Calu3 (cell line): ENCODE results near the gene MRGPRE. TPM values are rescaled to one million over a fixed set of nuclear protein-coding genes. Genes with fewer than 3 reads are reported as not detected.

Experiments used
- BruUV-seq: library from RNA; stranded (reverse); fragments of 400-500 nt; replicated peaks from 2 replicates; lab custom pipeline; 2021; lab: Mats Ljungman, UMichigan
- CTCF ChIA-PET: fragments of 300-600 bp; sonication (Branson Sonifier 250); formaldehyde crosslinking; loops from one replicate; lab custom pipeline; 2022; ENCODE audit warnings: antibody characterized with exemption; lab: Charles Lee
- DNase-seq: peaks from one replicate; pipeline ENCODE4 v3.0.0; 2022
- H3K27ac Mint-ChIP-seq: one replicate; pipeline ENCODE4 v1.8.0; 2022; ENCODE audit warnings: mixed read lengths; ENCODE audit not compliant: unreplicated experiment
- H3K27me3 Mint-ChIP-seq: one replicate; pipeline ENCODE4 v1.8.0; 2022; ENCODE audit warnings: mixed read lengths; ENCODE audit not compliant: unreplicated experiment
- H3K36me3 Mint-ChIP-seq: one replicate; pipeline ENCODE4 v1.8.0; 2022; ENCODE audit warnings: mild to moderate bottlenecking, moderate library complexity, mixed read lengths; ENCODE audit not compliant: insufficient read depth, unreplicated experiment
- H3K4me1 Mint-ChIP-seq: one replicate; pipeline ENCODE4 v1.8.0; 2022; ENCODE audit warnings: mild to moderate bottlenecking, low read depth, mixed read lengths; ENCODE audit not compliant: unreplicated experiment
- H3K4me3 Mint-ChIP-seq: one replicate; pipeline ENCODE4 v1.8.0; 2022; ENCODE audit warnings: mild to moderate bottlenecking, low read depth, moderate library complexity, mixed read lengths; ENCODE audit not compliant: unreplicated experiment
- H3K9me3 Mint-ChIP-seq: one replicate; pipeline ENCODE4 v1.8.0; 2022; ENCODE audit warnings: low read depth, mixed read lengths; ENCODE audit not compliant: unreplicated experiment
- CTCF ChIP-seq: fragments of 200-600 bp; IDR thresholded peaks from one replicate; pipeline ENCODE4 v1.8.0; 2022; ENCODE audit warnings: antibody characterized with exemption; ENCODE audit not compliant: unreplicated experiment
- intact Hi-C: fragments of 100-400 bp; cut with micrococcal nuclease; formaldehyde crosslinking; loops from one replicate; pipeline ENCODE4 v1.10.0; 2022; ENCODE audit not compliant: unreplicated experiment
- total RNA-seq: library from RNA; stranded (reverse); gene quantifications from 2 replicates; pipeline ENCODE4 v1.2.3, GENCODE V29; 2022

Gene MRGPRE
- total RNA-seq, 1 experiment from 2014 or later, result not detected

GRCh38 chr11:3234846-3235245 is 2.6 kb upstream of the MRGPRE start:
- Mint-ChIP-seq H3K36me3 (no peaks in the 10 kb centered on the region), H3K4me3 (no peak overlapping the region), H3K27me3 (peaks cover 93% of the 10 kb centered on the region), H3K27ac (no peak overlapping the region), H3K9me3 (no peaks in the 10 kb centered on the region), H3K4me1 (no peaks in the 10 kb centered on the region)
- no peak for TF ChIP-seq CTCF
- BruUV-seq, result no TSS peak
- intact Hi-C loops, result no loop called here
- no peak for DNase-seq
- CTCF ChIA-PET, result interaction anchor here (0.7 kb wide), 1 partner anchor 185 kb away, joined by 7 read pairs; no protein-coding TSS in a partner anchor

DNA sequence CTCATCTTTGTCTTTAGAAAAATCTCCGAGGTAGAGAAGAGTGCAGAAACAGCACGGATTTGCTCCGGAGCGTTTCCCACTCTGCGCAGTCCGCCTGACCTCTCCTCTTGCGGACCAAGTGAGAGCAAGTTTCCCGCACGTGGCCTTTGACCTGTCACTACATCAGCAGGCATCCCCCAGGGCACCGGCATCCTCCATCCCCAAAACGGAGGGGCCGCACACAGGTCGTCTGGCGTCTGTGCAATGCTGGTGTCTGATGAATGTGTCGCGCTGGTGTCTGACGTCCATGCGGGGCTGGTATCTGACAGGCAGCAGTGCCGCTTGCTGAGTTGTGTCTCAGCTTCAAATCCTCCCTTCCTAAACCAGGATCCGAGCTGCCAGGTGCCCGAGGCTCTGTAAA is 739 bp upstream of the MRGPRE start:
- no peak for TF ChIP-seq CTCF
- H3K4me1 Mint-ChIP-seq, result no peaks in the 10 kb centered on the region
- H3K9me3 Mint-ChIP-seq, result no peaks in the 10 kb centered on the region
- H3K36me3 Mint-ChIP-seq, result no peaks in the 10 kb centered on the region
- H3K27me3 Mint-ChIP-seq, result peaks cover 89% of the 10 kb centered on the region
- H3K27ac Mint-ChIP-seq, result no peak overlapping the region
- DNase-seq, result no peak
- CTCF ChIA-PET, result no interaction called here
- BruUV-seq, result no TSS peak
- no peak overlapping the region for H3K4me3 Mint-ChIP-seq
- intact Hi-C loops, result no loop called here

- CTCF ChIA-PET, result interaction anchor here (0.7 kb wide), 1 partner anchor 44 kb away, joined by 9 read pairs; no protein-coding TSS in a partner anchor
- Mint-ChIP-seq H3K9me3 (no peaks in the 10 kb centered on the region), H3K27me3 (peaks cover 89% of the 10 kb centered on the region), H3K27ac (no peak overlapping the region), H3K4me3 (no peak overlapping the region), H3K4me1 (no peaks in the 10 kb centered on the region), H3K36me3 (no peaks in the 10 kb centered on the region)
- BruUV-seq, result no TSS peak
- no peak for TF ChIP-seq CTCF
- DNase-seq, result no peak
- intact Hi-C loops, result no loop called here
These were observed 717 bp downstream of the MRGPRE start for GRCh38 chr11:3231550-3231850.

DNA sequence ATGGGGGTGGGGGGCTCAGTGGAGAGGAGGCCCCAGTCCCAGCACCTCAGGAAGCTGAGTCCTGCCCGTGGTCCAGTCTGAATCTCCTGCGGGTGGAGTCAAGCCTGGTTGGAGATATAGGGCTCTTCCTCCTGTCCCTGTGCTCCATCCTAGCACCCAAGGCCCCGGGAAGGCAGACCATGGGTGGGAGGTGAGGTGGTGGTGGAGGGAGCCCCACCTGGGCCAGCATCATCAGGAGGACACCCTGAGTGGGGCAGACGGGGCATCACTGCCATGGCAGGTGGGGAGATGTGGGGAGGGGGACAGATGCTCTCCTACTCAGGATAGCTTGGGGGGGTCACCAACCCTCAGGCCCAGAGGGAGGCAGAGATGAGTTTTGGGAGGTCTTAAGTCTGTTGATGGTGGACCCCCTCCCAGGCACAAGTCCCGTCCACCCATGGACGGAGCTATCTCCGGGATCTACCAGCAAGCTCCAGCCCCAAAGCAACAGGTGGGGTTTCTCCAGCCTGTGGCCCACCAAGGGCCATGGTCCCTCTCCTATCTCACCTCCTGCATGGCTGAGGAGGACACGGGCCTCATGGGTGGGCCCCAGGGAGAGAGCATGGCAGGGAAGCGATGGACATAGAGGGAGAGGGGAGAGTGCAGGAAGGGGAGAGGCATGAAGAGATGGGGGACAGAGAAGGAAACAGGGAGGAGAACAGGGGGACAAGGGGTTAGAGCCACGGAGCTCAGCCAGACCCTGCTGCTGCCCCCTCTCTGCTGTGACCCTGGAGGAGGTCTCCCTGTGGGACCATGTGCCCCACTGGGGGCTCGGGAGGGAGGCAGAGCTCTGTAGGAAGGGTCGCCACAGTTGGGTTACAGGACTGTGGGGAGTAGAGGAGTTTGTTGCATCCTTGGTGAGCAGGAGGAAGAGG is 1.3 kb downstream of the MRGPRE start:
- Mint-ChIP-seq H3K9me3 (no peaks in the 10 kb centered on the region), H3K27ac (no peak overlapping the region), H3K27me3 (peaks cover 89% of the 10 kb centered on the region), H3K36me3 (no peaks in the 10 kb centered on the region), H3K4me1 (no peaks in the 10 kb centered on the region), H3K4me3 (no peak overlapping the region)
- no TSS peak for BruUV-seq
- DNase-seq, result no peak
- intact Hi-C loops, result no loop called here
- CTCF ChIA-PET, result interaction anchor here (0.7 kb wide), 1 partner anchor 43 kb away, joined by 9 read pairs; no protein-coding TSS in a partner anchor
- TF ChIP-seq CTCF, result no peak
